Neural cell (in vitro differentiated cells): ENCODE data around the gene MPP1. TPM values are rescaled to one million over a fixed set of nuclear protein-coding genes. Genes with fewer than 3 reads are reported as not detected.

Experiments used
- H2AFZ ChIP-seq: fragments of 200-600, 300-800 bp; sonication (generic), shearing (Covaris generic); 2 replicates; pipeline ENCODE4 v1.6.0; 2014; ENCODE audit warnings: low read depth, mild to moderate bottlenecking, antibody characterized with exemption, low read length, moderate library complexity
- H3F3A ChIP-seq: fragments of 200-600 bp; shearing (Covaris generic); 2 replicates; pipeline ENCODE4 v1.6.1; 2016; ENCODE audit warnings: mild to moderate bottlenecking, moderate library complexity, mixed read lengths, antibody characterized with exemption, low read length; ENCODE audit not compliant: insufficient read depth, poor library complexity, severe bottlenecking
- H3K27ac ChIP-seq: fragments of 200-600, 300-800 bp; sonication (generic), shearing (Covaris generic); 2 replicates; pipeline ENCODE4 v1.5.1; 2014; ENCODE audit warnings: mild to moderate bottlenecking, low read length, moderate library complexity
- H3K27me3 ChIP-seq: fragments of 300-800, 200-600 bp; sonication (generic), shearing (Covaris generic); 2 replicates; pipeline ENCODE4 v1.6.0; 2014; ENCODE audit warnings: mild to moderate bottlenecking, low read depth, low read length, moderate library complexity; ENCODE audit not compliant: insufficient read depth
- H3K36me3 ChIP-seq: fragments of 300-800, 200-600 bp; sonication (generic), shearing (Covaris generic); 2 replicates; pipeline ENCODE4 v1.5.1; 2014; ENCODE audit warnings: mild to moderate bottlenecking, antibody characterized with exemption, low read length, moderate library complexity; ENCODE audit not compliant: insufficient read depth
- H3K4me2 ChIP-seq: fragments of 300-800, 200-600 bp; sonication (generic), shearing (Covaris generic); 2 replicates; pipeline ENCODE4 v1.6.0; 2014; ENCODE audit warnings: mild to moderate bottlenecking, low read length
- H3K4me3 ChIP-seq: fragments of 300-800, 200-600 bp; sonication (generic), shearing (Covaris generic); 2 replicates; pipeline ENCODE4 v1.5.1; 2014; ENCODE audit warnings: mild to moderate bottlenecking, low read length, moderate library complexity
- H3K79me2 ChIP-seq: fragments of 200-600 bp; shearing (Covaris generic); replicated peaks from 2 replicates; pipeline ENCODE4 v1.6.0; 2014; ENCODE audit warnings: mild to moderate bottlenecking, low read length, moderate library complexity; ENCODE audit not compliant: insufficient read depth
- H3K9ac ChIP-seq: fragments of 300-800, 200-600 bp; sonication (generic), shearing (Covaris generic); 2 replicates; pipeline ENCODE4 v1.6.1; 2016; ENCODE audit warnings: mild to moderate bottlenecking, low read length, mixed read lengths
- H3K9me2 ChIP-seq: fragments of 200-600 bp; shearing (Covaris generic); 2 replicates; pipeline ENCODE4 v1.6.1; 2016; ENCODE audit warnings: mild to moderate bottlenecking, low read length, mixed read lengths; ENCODE audit not compliant: insufficient read depth
- H3K9me3 ChIP-seq: fragments of 200-600, 300-800 bp; sonication (generic), shearing (Covaris generic); 2 replicates; pipeline ENCODE4 v1.6.1; 2016; ENCODE audit warnings: mild to moderate bottlenecking, mixed run types, low read length, moderate library complexity, mixed read lengths
- H4K20me1 ChIP-seq: fragments of 200-600 bp; shearing (Covaris generic); 2 replicates; pipeline ENCODE4 v1.6.1; 2016; ENCODE audit warnings: mild to moderate bottlenecking, mixed run types; ENCODE audit not compliant: insufficient read depth
- EP300 ChIP-seq: fragments of 450-650 bp; conservative IDR thresholded peaks from 2 replicates; pipeline ENCODE4 v1.6.1; 2014; ENCODE audit warnings: antibody characterized with exemption, mild to moderate bottlenecking, moderate library complexity; ENCODE audit not compliant: poor library complexity, severe bottlenecking
- EZH2 ChIP-seq: fragments of 200-600, 300-800 bp; shearing (Covaris generic), sonication (generic); IDR thresholded peaks from 2 replicates; pipeline ENCODE4 v1.6.1; 2014; ENCODE audit warnings: antibody characterized with exemption, low read length, borderline replicate concordance, mild to moderate bottlenecking; ENCODE audit not compliant: insufficient read depth, poor library complexity, severe bottlenecking
- MXI1 ChIP-seq: fragments of 450-650 bp; conservative IDR thresholded peaks from 2 replicates; pipeline ENCODE4 v1.6.1; 2014; ENCODE audit warnings: antibody characterized with exemption, mild to moderate bottlenecking; ENCODE audit not compliant: poor library complexity, severe bottlenecking
- POLR2AphosphoS5 ChIP-seq: IDR thresholded peaks from 2 replicates; pipeline ENCODE4 v1.6.1; 2012
- RAD21 ChIP-seq: fragments of 450-650 bp; conservative IDR thresholded peaks from 2 replicates; pipeline ENCODE4 v1.6.1; 2014; ENCODE audit warnings: antibody characterized with exemption, mild to moderate bottlenecking, moderate library complexity
- REST ChIP-seq: IDR thresholded peaks from 2 replicates; pipeline ENCODE4 v1.6.1; 2012; ENCODE audit warnings: borderline replicate concordance
- SMC3 ChIP-seq: fragments of 450-650 bp; conservative IDR thresholded peaks from 2 replicates; pipeline ENCODE4 v1.6.1; 2014; ENCODE audit warnings: antibody characterized with exemption, mild to moderate bottlenecking, moderate library complexity; ENCODE audit not compliant: poor library complexity
- TAF1 ChIP-seq: IDR thresholded peaks from 2 replicates; pipeline ENCODE4 v1.6.1; 2012; ENCODE audit warnings: low read depth
- polyA plus RNA-seq: library from polyadenylated mRNA; depleted of rRNA; stranded (reverse); fragments of >200 nt; gene quantifications from 2 replicates; pipeline ENCODE4 v1.2.3, GENCODE V29; 2014
- TF ChIP-seq, protein P1 (sequence below): fragments of 450-650 bp; IDR thresholded peaks from 2 replicates; pipeline ENCODE4 v1.5.1; 2014; ENCODE audit warnings: antibody characterized with exemption, mild to moderate bottlenecking, moderate library complexity; ENCODE audit not compliant: poor library complexity, severe bottlenecking

MPP1 gene
- polyA plus RNA-seq, 1 donor from 2014 or later, result 17.5 TPM

DNA sequence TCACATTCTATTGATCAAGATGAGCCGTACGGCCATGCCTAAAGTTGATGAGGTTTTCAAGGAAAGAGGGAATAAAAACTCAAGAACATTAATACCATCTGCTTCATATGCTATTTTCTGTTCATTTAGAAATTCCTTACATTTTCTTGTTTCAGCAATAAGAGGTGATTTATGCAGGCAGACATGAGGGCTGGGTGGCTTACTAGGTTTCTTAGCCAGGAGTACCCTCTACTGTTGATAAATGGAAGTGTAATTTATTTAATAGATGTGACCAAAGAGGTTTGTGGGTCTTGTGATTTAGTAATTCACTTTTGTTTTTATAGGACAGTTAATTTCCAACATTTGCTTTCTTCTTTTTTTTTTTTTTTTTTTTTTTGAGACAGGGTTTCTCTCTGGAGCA is 35.6 kb upstream of the MPP1 start:
- Histone ChIP-seq H3K79me2 (no peaks in the 10 kb centered on the region), H3K9me3 (no peaks in the 10 kb centered on the region), H3K4me3 (no peak overlapping the region), H4K20me1 (no peaks in the 10 kb centered on the region), H3K9ac (no peak overlapping the region), H3K27ac (no peak overlapping the region), H3K36me3 (no peaks in the 10 kb centered on the region), H3K4me2 (no peak overlapping the region), H3F3A (no peaks in the 10 kb centered on the region), H2AFZ (no peak overlapping the region), H3K27me3 (no peaks in the 10 kb centered on the region), H3K9me2 (no peaks in the 10 kb centered on the region)
- TF ChIP-seq RAD21, result peak; percentile 43
- TF ChIP-seq SMC3, result no peak
- TF ChIP-seq, protein P1, sequence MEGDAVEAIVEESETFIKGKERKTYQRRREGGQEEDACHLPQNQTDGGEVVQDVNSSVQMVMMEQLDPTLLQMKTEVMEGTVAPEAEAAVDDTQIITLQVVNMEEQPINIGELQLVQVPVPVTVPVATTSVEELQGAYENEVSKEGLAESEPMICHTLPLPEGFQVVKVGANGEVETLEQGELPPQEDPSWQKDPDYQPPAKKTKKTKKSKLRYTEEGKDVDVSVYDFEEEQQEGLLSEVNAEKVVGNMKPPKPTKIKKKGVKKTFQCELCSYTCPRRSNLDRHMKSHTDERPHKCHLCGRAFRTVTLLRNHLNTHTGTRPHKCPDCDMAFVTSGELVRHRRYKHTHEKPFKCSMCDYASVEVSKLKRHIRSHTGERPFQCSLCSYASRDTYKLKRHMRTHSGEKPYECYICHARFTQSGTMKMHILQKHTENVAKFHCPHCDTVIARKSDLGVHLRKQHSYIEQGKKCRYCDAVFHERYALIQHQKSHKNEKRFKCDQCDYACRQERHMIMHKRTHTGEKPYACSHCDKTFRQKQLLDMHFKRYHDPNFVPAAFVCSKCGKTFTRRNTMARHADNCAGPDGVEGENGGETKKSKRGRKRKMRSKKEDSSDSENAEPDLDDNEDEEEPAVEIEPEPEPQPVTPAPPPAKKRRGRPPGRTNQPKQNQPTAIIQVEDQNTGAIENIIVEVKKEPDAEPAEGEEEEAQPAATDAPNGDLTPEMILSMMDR, result peak; percentile 35

DNA sequence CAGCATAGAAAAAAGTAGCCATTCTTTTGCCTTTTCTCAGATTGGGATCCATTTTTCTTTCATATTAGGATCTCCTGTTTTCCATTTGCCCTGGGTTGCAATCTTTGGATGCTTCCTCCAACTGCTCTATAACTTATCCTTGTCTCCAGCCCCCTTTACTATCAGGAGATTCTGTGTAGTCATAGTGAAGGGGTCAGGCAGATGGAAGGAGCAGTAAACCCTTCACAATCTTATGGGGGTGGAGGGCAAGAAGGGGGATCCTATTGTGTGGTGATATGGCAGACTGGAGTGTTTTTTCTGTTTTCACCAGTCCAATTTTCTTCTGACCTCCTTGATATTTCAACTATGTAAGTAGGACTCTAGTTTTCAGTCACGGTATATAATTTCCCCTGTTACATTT is 30.9 kb upstream of the MPP1 start:
- H3K27me3 ChIP-seq, result no peaks in the 10 kb centered on the region
- no peaks in the 10 kb centered on the region for H3K9me3 ChIP-seq
- no peak overlapping the region for H2AFZ ChIP-seq
- no peaks in the 10 kb centered on the region for H3K79me2 ChIP-seq
- no peak overlapping the region for H3K27ac ChIP-seq
- no peaks in the 10 kb centered on the region for H3K9me2 ChIP-seq
- no peaks in the 10 kb centered on the region for H3F3A ChIP-seq
- no peaks in the 10 kb centered on the region for H3K36me3 ChIP-seq
- H3K4me2 ChIP-seq, result no peak overlapping the region
- H3K9ac ChIP-seq, result no peak overlapping the region
- TF ChIP-seq TAF1, result no peak
- H4K20me1 ChIP-seq, result no peaks in the 10 kb centered on the region
- H3K4me3 ChIP-seq, result no peak overlapping the region

GRCh38 chrX:154834562-154834961 is 29.3 kb upstream of the MPP1 start, which contains the start of gene SMIM9:
Gene SMIM9, minus strand, starts transcription at chrX:154834662. Its CDS starts 3,806 bp downstream, at chrX:154830856.
- H3K79me2 ChIP-seq, result no peaks in the 10 kb centered on the region
- H3K36me3 ChIP-seq, result no peaks in the 10 kb centered on the region
- TF ChIP-seq POLR2AphosphoS5 (no peak), MXI1 (no peak), TAF1 (no peak), EP300 (no peak), REST (no peak), EZH2 (no peak), RAD21 (no peak), SMC3 (no peak)
- TF ChIP-seq, protein P1, result no peak

More at GRCh38 chrX:154834562-154834961, 29.3 kb upstream of the MPP1 start, which contains the start of gene SMIM9:
- Histone ChIP-seq H3F3A (no peaks in the 10 kb centered on the region), H3K4me3 (no peak within 1 kb of the TSS), H2AFZ (no peak within 1 kb of the TSS), H3K9me2 (no peaks in the 10 kb centered on the region), H4K20me1 (no peaks in the 10 kb centered on the region), H3K4me2 (no peak within 1 kb of the TSS), H3K9ac (no peak within 1 kb of the TSS), H3K9me3 (no peaks in the 10 kb centered on the region), H3K27me3 (no peaks in the 10 kb centered on the region), H3K27ac (no peak within 1 kb of the TSS)
